Osteocyte (in vitro differentiated cells): ENCODE data around the gene LHX6. TPM values are rescaled to one million over a fixed set of nuclear protein-coding genes. Genes with fewer than 3 reads are reported as not detected.
A peak's percentile ranks its signal among the peaks of the same experiment; 100 is the strongest.

ENCODE experiments used
- DNase-seq: peaks from one replicate; pipeline ENCODE4 v3.0.0; 2021; ENCODE audit warnings: mixed read lengths; ENCODE audit not compliant: unreplicated experiment; ENCODE audit errors: extremely low spot score
- H3K27ac Mint-ChIP-seq: one replicate; pipeline ENCODE4 v1.8.0; 2021; ENCODE audit warnings: mild to moderate bottlenecking, mixed read lengths; ENCODE audit not compliant: unreplicated experiment
- H3K27me3 Mint-ChIP-seq: one replicate; pipeline ENCODE4 v1.8.0; 2021; ENCODE audit warnings: mixed read lengths; ENCODE audit not compliant: unreplicated experiment
- H3K36me3 Mint-ChIP-seq: one replicate; pipeline ENCODE4 v1.8.0; 2021; ENCODE audit warnings: mixed read lengths; ENCODE audit not compliant: unreplicated experiment
- H3K4me1 Mint-ChIP-seq: one replicate; pipeline ENCODE4 v1.8.0; 2021; ENCODE audit warnings: mixed read lengths; ENCODE audit not compliant: unreplicated experiment
- H3K4me3 Mint-ChIP-seq: one replicate; pipeline ENCODE4 v1.8.0; 2021; ENCODE audit warnings: mild to moderate bottlenecking, moderate library complexity, mixed read lengths; ENCODE audit not compliant: unreplicated experiment
- H3K9me3 Mint-ChIP-seq: one replicate; pipeline ENCODE4 v1.8.0; 2021; ENCODE audit warnings: mixed read lengths; ENCODE audit not compliant: unreplicated experiment
- CTCF ChIP-seq: fragments of 200-600 bp; sonication (generic); IDR thresholded peaks from 2 replicates; pipeline ENCODE4 v1.5.0; 2021; ENCODE audit warnings: antibody characterized with exemption, mild to moderate bottlenecking, moderate library complexity
- total RNA-seq: library from RNA; stranded (reverse); gene quantifications from 2 replicates; pipeline ENCODE4 v1.2.1, GENCODE V29; 2021

Gene LHX6
- total RNA-seq, 1 donor from 2014 or later, result not detected

- TF ChIP-seq CTCF, result no peak
- peaks cover 6% of the 10 kb centered on the region for H3K27me3 Mint-ChIP-seq
Observed at GRCh38 chr9:122239722-122240121, 11.0 kb upstream of the LHX6 start.

GRCh38 chr9:122236681-122237080 is 7.9 kb upstream of the LHX6 start:
- DNase-seq, result no peak
- no peak overlapping the region for H3K27ac Mint-ChIP-seq
- no peak overlapping the region for H3K4me3 Mint-ChIP-seq
- no peaks in the 10 kb centered on the region for H3K4me1 Mint-ChIP-seq
- peaks cover 31% of the 10 kb centered on the region for H3K27me3 Mint-ChIP-seq
- peaks cover 27% of the 10 kb centered on the region for H3K36me3 Mint-ChIP-seq
- H3K9me3 Mint-ChIP-seq, result no peaks in the 10 kb centered on the region
- no peak for TF ChIP-seq CTCF

More at GRCh38 chr9:122239722-122240121, 11.0 kb upstream of the LHX6 start:
- Mint-ChIP-seq H3K36me3 (peaks cover 50% of the 10 kb centered on the region), H3K27ac (no peak overlapping the region), H3K4me1 (no peaks in the 10 kb centered on the region), H3K4me3 (no peak overlapping the region), H3K9me3 (no peaks in the 10 kb centered on the region)
- no peak for DNase-seq

GRCh38 chr9:122234022-122234748 is 5.4 kb upstream of the LHX6 start:
- no peaks in the 10 kb centered on the region for H3K4me1 Mint-ChIP-seq

GRCh38 chr9:122232796-122233306 is 4.1 kb upstream of the LHX6 start:
- Mint-ChIP-seq H3K9me3 (no peaks in the 10 kb centered on the region), H3K4me1 (peaks cover 1% of the 10 kb centered on the region), H3K36me3 (no peaks in the 10 kb centered on the region), H3K4me3 (no peak overlapping the region), H3K27me3 (peaks cover 38% of the 10 kb centered on the region), H3K27ac (no peak overlapping the region)
- DNase-seq, result no peak
- no peak for TF ChIP-seq CTCF

More at GRCh38 chr9:122234022-122234748, 5.4 kb upstream of the LHX6 start:
- peaks cover 34% of the 10 kb centered on the region for H3K27me3 Mint-ChIP-seq
- peaks cover 10% of the 10 kb centered on the region for H3K36me3 Mint-ChIP-seq
- no peak overlapping the region for H3K27ac Mint-ChIP-seq
- no peak for TF ChIP-seq CTCF
- no peak overlapping the region for H3K4me3 Mint-ChIP-seq
- H3K9me3 Mint-ChIP-seq, result no peaks in the 10 kb centered on the region
- DNase-seq, result no peak

GRCh38 chr9:122229485-122229837 is 704 bp upstream of the LHX6 start:
- no peak for TF ChIP-seq CTCF
- Mint-ChIP-seq H3K27ac (no peak overlapping the region), H3K27me3 (peaks cover 57% of the 10 kb centered on the region), H3K36me3 (no peaks in the 10 kb centered on the region), H3K9me3 (no peaks in the 10 kb centered on the region), H3K4me1 (peaks cover 13% of the 10 kb centered on the region), H3K4me3 (no peak overlapping the region)
- DNase-seq, result peak; percentile 34
